Suprapubic skin (tissue), 4 donors: ENCODE measurements around the gene KLHL17. TPM values are rescaled to one million over a fixed set of nuclear protein-coding genes. Genes with fewer than 3 reads are reported as not detected.
"Not testable (repeated sequence)": the region's sequence is repeated elsewhere in the genome, so short reads cannot be mapped to it uniquely, and the experiment has no call there.

Experiments used
- DNase-seq, 2 donors: peaks; one replicate each; pipeline ENCODE4 v3.0.0-alpha.2; 2019; ENCODE audit warnings: low spot score in 2 of 2
- H3K27ac ChIP-seq: fragments of 200-600 bp; sonication (generic); one replicate; pipeline ENCODE4 v1.5.1; 2019
- H3K27me3 ChIP-seq: fragments of 200-600 bp; sonication (generic); one replicate; pipeline ENCODE4 v1.5.1; 2019
- H3K36me3 ChIP-seq: fragments of 200-600 bp; sonication (generic); one replicate; pipeline ENCODE4 v1.5.1; 2019
- H3K4me1 ChIP-seq: fragments of 200-600 bp; sonication (generic); one replicate; pipeline ENCODE4 v1.5.1; 2019
- H3K4me3 ChIP-seq: fragments of 200-600 bp; sonication (generic); one replicate; pipeline ENCODE4 v1.5.1; 2019; ENCODE audit warnings: mild to moderate bottlenecking
- H3K9me3 ChIP-seq: fragments of 200-600 bp; sonication (generic); one replicate; pipeline ENCODE4 v1.5.1; 2019
- CTCF ChIP-seq, 2 donors: fragments of 200-600 bp in 1 of 2; fragments of 450-650 bp in 1 of 2; sonication (generic) in 1 of 2; IDR thresholded peaks; one replicate each; pipeline ENCODE4 v1.5.1; 2016 to 2019; ENCODE audit warnings: antibody characterized with exemption in 2 of 2, mild to moderate bottlenecking in 1 of 2, moderate library complexity in 1 of 2
- EP300 ChIP-seq: sonication (generic); formaldehyde crosslinking; IDR thresholded peaks from one replicate; pipeline ENCODE4 v1.6.1; 2017; ENCODE audit warnings: antibody characterized with exemption
- POLR2A ChIP-seq, 2 donors: fragments of 450-650 bp; IDR thresholded peaks; one replicate each; pipeline ENCODE4 v1.6.1; 2017; ENCODE audit warnings: antibody characterized with exemption in 2 of 2, mild to moderate bottlenecking in 2 of 2, moderate library complexity in 2 of 2
- POLR2AphosphoS5 ChIP-seq, 3 donors: sonication (generic); formaldehyde crosslinking; IDR thresholded peaks; one replicate each; pipeline ENCODE4 v1.6.1; 2017; ENCODE audit warnings: antibody characterized with exemption in 3 of 3
- WGBS: methylation state at CpG from one replicate; pipeline ENCODE4 v1.1.5; 2018; 5-methylcytosine and 5-hydroxymethylcytosine counted together
- total RNA-seq, 4 donors: library from RNA; depleted of rRNA; stranded (reverse); fragments of >200 nt; gene quantifications; one replicate each; pipeline ENCODE4 v1.1.0, GENCODE V29; 2016

The KLHL17 gene
- total RNA-seq, 4 donors from 2014 or later, result 9.7 to 38.3 (median 17.0) TPM

DNA sequence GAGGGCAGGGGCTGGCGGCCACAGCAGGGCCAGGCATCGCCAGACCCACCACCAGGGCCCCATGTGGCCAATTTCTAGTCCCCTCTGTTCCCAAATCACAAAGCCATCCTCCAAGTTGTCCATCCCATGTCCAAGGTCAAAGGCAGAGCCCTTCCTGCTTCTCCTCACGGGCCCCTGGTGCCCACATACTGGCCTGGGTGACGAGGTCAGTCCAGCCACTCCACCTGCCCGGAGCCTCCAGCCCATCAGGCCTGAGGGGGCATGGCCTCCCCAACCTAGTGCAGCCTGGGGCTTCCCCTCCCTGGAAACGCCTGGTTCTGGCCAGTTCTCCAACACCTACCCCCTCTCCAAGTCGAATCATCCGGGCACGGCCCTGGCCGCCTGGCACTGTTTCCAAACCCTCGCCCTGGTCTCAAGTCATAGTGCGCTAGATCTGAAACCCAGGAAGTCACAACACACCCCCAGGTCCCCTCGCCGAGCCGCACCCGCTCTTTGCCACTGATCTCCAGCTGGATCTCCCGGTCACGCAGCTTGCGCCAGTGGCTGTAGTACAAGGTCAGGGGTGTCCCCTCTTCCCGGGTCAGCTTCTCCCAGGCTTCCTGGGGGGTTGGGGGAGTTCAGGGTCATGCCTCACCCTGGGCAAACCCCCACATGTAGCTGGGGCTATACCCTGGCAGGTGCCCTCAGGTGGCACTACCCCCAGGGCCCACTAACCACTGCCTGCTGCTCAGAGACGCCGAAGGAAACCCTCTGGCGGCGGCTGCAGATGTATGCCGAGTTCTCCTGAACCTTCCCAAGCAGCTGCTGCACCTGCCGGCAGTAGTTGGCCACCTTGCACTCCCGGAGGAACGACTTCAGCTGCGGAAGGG, 14.5 kb upstream of the KLHL17 start:
- TF ChIP-seq POLR2A (IDR thresholded peaks at IDR 0.05), result no peak
- no peak for TF ChIP-seq EP300
- TF ChIP-seq POLR2AphosphoS5 (IDR thresholded peaks at IDR 0.05), result no peak
- TF ChIP-seq CTCF (IDR thresholded peaks at IDR 0.05), result no peak
- 81% methylated on average over 21 of the region's 29 CpGs for WGBS
- no peak for DNase-seq
- H3K27me3 ChIP-seq, result peaks cover 28% of the 10 kb centered on the region
- H3K4me3 ChIP-seq, result no peak overlapping the region
- H3K4me1 ChIP-seq, result peaks cover 23% of the 10 kb centered on the region
- no peak overlapping the region for H3K27ac ChIP-seq
- H3K36me3 ChIP-seq, result peaks cover 64% of the 10 kb centered on the region
- no peaks in the 10 kb centered on the region for H3K9me3 ChIP-seq

DNA sequence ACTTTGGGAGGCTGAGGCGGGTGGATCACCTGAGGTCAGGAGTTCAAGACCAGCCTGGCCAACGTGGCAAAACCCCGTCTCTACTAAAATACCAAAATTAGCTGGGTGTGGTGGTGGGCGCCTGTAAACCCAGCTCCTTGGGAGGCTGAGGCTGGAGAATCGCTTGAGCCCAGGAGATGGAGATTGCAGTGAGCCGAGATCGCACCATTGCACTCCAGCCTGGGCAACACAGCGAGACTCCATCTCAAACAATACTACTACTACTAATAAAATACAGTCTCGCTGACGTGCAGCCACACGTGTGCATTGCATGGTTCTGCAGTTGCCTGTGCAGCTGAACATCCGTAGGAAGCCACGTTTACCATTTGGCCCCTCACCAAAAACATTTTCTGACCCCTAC, 13.6 kb upstream of the KLHL17 start:
- not testable (repeated sequence) for DNase-seq, H3K4me3 ChIP-seq, H3K9me3 ChIP-seq, H3K27ac ChIP-seq
- peaks cover 14% of the 10 kb centered on the region for H3K4me1 ChIP-seq
- peaks cover 73% of the 10 kb centered on the region for H3K36me3 ChIP-seq
- 93% methylated on average over 8 of the region's 13 CpGs for WGBS
- H3K27me3 ChIP-seq, result peaks cover 19% of the 10 kb centered on the region

DNA sequence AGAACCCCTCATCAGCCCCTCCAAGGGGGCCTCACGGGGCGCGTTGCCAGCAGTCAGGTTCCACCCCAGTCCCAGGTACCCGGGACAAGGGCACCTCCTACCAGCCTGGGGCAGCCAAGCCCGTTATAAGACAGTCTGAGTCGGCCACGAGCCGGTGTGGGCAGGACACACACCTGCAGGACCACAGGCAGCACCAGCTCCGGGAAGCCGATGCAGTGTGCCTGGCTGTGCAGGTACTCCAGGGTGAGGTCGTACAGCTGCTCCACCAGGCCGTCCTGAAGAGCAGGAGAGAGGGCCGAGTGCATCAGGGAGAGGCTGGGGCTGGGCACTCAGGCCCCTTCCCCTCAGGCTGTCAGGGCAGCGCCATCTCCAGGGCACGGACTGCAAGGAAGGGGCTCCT, 12.4 kb upstream of the KLHL17 start:
- H3K36me3 ChIP-seq, result peaks cover 84% of the 10 kb centered on the region

DNA sequence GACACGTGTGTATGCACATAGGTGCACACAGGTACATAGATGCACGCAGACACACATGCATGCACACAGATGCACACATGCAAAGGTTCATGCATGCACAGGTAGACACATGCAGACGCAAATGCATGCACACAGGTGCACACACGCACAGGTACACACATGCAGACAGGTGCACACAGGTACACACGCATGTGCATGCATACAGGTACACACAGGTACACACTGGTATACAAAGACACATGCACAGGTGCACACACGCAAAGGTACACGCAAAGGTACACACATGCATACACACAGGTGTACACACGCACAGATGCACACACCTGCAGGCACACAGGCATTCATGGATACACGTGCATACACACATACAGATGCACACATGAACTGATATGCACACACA, 10.1 kb upstream of the KLHL17 start:
- peaks cover 99% of the 10 kb centered on the region for H3K36me3 ChIP-seq
- H3K4me1 ChIP-seq, result no peaks in the 10 kb centered on the region

More for the DNA sequence above, 12.4 kb upstream of the KLHL17 start:
- Histone ChIP-seq H3K27me3 (peaks cover 8% of the 10 kb centered on the region), H3K4me1 (peaks cover 3% of the 10 kb centered on the region), H3K27ac (no peak overlapping the region), H3K4me3 (no peak overlapping the region), H3K9me3 (no peaks in the 10 kb centered on the region)
- 97% methylated on average over 5 of the region's 15 CpGs for WGBS
- DNase-seq, result no peak
- no peak for TF ChIP-seq POLR2AphosphoS5 (IDR thresholded peaks at IDR 0.05)
- no peak for TF ChIP-seq EP300
- no peak for TF ChIP-seq CTCF (IDR thresholded peaks at IDR 0.05)
- TF ChIP-seq POLR2A (IDR thresholded peaks at IDR 0.05), result no peak

DNA sequence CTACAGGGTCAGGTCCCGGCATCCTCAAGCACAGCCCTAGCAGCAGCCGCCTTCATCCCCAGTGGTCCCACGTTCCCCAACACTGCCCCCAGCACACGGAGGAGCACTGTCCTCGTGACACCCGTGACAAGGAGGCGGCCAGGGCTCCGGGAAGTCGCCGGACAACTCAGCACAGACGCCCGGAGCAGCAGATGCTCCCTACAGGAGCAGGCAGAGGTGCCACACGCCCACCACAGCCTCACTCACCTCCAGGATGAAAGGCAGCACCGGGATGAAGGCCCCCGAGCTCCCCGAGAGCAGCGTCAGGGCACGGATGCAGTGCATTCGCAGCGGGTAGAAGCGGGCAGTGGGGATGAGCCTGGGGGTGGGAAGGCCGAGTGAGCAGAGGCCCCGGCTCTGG, 9.5 kb upstream of the KLHL17 start:
- Histone ChIP-seq H3K36me3 (peaks cover 99% of the 10 kb centered on the region), H3K27ac (no peak overlapping the region), H3K27me3 (no peaks in the 10 kb centered on the region), H3K4me1 (no peaks in the 10 kb centered on the region), H3K9me3 (no peaks in the 10 kb centered on the region), H3K4me3 (no peak overlapping the region)
- no peak for DNase-seq
- WGBS, result 94% methylated on average over 11 of the region's 23 CpGs
- TF ChIP-seq POLR2AphosphoS5 (IDR thresholded peaks at IDR 0.05) (no peak), CTCF (IDR thresholded peaks at IDR 0.05) (no peak), POLR2A (IDR thresholded peaks at IDR 0.05) (no peak), EP300 (no peak)

More for the DNA sequence above, 10.1 kb upstream of the KLHL17 start:
- Histone ChIP-seq H3K27ac (no peak overlapping the region), H3K9me3 (no peaks in the 10 kb centered on the region), H3K27me3 (no peaks in the 10 kb centered on the region), H3K4me3 (no peak overlapping the region)
- 90% methylated on average over 7 of the region's 9 CpGs for WGBS
- TF ChIP-seq CTCF (IDR thresholded peaks at IDR 0.05) (no peak), POLR2A (IDR thresholded peaks at IDR 0.05) (no peak), POLR2AphosphoS5 (IDR thresholded peaks at IDR 0.05) (no peak), EP300 (no peak)
- no peak for DNase-seq
